GM12875 (cell line): ENCODE measurements around the gene NR1H4.

Experiments
- H3K4me3 ChIP-seq: one replicate; pipeline ENCODE4 v1.5.1; 2011; ENCODE audit warnings: low read depth, low read length, control low read depth
- CTCF ChIP-seq: IDR thresholded peaks from 2 replicates; pipeline ENCODE4 v1.5.1; 2011; ENCODE audit warnings: low read depth, mild to moderate bottlenecking, control low read depth, inconsistent platforms, low read length, moderate library complexity, borderline replicate concordance; ENCODE audit not compliant: insufficient read depth

The NR1H4 gene

DNA sequence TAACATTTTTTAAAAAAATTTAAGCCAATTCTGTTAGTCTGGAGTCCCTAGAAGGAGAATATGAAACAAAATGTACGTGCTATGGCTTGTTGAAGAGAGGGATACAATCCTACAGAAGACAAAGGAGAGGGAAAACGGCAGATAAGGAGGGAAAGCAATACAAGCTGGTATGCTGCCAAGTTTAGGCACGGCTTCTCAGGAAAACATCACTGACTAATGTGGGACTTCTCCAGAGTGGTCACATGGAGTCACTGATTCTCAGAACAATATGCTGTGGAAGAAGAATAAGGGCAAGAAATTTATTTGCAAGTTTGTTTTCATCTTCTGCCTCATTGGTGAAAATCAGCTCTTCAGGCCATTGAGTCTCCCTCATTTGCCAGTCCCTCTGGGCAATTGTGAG, 22.9 kb upstream of the NR1H4 start:
- no peak overlapping the region for H3K4me3 ChIP-seq
- no peak for TF ChIP-seq CTCF

DNA sequence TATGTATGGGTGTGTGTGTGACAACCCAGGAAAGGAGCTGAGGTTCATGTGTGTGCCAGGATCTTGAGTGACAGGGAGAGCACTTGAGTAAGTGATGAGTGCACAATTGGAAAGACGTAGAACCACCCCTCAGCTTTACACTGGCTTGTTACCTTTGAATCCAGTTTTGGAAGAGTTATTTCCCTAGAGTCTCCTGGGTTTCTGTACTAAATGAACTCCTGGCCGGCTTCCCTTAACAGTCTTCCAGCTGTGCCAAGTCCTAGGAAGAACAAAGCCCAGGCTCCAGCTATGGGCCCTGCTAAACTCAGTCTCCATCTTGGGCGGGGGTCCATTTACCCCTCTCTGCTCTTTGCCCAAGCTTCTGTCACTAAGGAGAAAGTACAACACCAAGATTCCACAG, 19.7 kb upstream of the NR1H4 start:
- no peak for TF ChIP-seq CTCF
- no peak overlapping the region for H3K4me3 ChIP-seq

DNA sequence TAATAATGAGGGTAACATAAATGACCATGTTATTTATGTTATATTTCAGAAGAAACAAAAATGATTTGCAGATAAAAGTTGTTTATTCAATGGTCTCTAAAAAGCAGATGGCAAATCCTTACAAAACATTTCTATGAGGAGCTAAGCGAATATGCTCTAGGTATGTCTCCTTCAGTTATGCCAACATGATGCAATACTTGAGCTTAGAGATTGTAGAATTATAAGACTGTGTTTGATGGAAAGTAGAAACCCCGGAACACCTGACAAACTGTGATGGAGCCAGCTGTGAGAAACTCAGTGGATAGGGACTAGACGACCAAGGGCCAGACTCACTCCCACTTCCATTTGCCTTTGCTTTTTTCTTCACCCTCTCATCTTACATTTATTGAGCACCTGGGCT, 17.8 kb upstream of the NR1H4 start:
- no peak overlapping the region for H3K4me3 ChIP-seq
- no peak for TF ChIP-seq CTCF

- no peak for TF ChIP-seq CTCF
- H3K4me3 ChIP-seq = no peak overlapping the region
Measured at GRCh38 chr12:100458191-100458590, 15.5 kb upstream of the NR1H4 start.

DNA sequence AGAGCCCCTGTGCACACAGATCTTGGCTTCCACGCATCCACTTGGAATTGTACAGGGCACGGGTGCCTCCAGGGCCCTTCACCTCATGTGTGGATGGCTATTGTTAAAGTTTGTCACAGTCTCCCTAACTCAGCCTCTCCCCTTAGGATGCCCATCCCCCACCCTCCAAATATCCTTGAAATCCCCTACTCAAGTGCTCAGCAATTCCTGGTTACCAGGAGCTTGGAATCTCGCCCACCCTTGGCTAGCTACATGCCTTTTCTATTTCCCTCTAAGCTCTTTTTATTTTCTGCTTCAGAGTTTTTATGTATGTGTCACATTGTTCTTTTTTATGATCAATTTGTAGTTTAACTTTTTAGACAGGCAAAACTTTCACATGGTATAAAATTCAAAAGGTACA, 13.0 kb upstream of the NR1H4 start:
- H3K4me3 ChIP-seq = no peak overlapping the region
- no peak for TF ChIP-seq CTCF

- no peak overlapping the region for H3K4me3 ChIP-seq
- TF ChIP-seq CTCF = no peak
Measured at GRCh38 chr12:100461330-100461973, 12.2 kb upstream of the NR1H4 start.

- no peak for TF ChIP-seq CTCF
- H3K4me3 ChIP-seq = no peak overlapping the region
Measured at GRCh38 chr12:100463661-100464060, 10.0 kb upstream of the NR1H4 start.
